Measurements from ENCODE around the gene TMPRSS9. TPM values are rescaled to one million over a fixed set of nuclear protein-coding genes. Genes with fewer than 3 reads are reported as not detected.
A peak's percentile ranks its signal among the peaks of the same experiment; 100 is the strongest.

The TMPRSS9 gene
- total and polyA plus RNA-seq, 8 donors = 0.09 to 0.84 (median 0.58) TPM

DNA sequence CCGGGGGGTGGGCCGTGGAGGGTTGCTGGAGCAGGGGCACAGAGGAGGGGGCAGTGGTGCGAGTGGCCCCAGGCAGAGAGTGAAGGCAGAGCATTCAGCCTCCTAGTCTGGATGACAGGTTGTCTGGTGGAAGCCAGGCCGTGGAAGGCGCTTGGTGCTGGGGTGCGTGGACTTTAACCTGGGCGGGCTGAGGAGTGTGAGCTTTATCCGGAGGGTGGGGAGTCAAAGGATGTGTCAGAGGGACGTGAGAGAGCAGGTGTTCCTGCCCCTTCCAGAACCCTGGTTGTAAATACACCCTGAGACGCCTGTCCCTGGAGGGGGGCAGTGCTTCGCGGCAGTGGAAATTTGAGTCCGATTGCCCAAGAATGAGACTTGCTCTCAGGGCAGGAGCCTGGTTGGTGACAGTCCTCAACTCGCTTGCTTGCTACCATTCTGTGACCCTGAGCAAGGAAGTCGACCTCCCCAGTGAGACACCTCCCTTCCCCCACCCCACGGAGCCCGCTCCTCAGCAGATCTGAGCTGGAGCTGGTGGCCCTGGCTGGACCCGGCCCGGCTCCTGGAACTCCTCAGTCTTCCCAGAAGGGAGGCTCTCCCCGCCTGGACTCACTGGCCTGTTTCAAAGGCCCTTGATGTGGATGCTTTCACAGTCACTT lies 29.3 kb upstream of the TMPRSS9 start:
- H3K9me3 ChIP-seq = no peaks in the 10 kb centered on the region
- H3K4me3 ChIP-seq = no peak overlapping the region
- ATAC-seq = peak; percentile 42 to 69 (median 58)
- FAIRE-seq = no peak
- TF ChIP-seq CTCF (IDR thresholded peaks at IDR 0.05) = no peak
- H3K4me1 ChIP-seq = peaks cover 35 to 56% (median 42%) of the 10 kb centered on the region in 3 donors
- H3K36me3 ChIP-seq = no peaks in the 10 kb centered on the region
- H3K27me3 ChIP-seq = no peaks in the 10 kb centered on the region
- H3K27ac ChIP-seq = peak overlapping the region; percentile 16 to 72 (median 62)
- 23 to 25% methylated on average over 19 to 20 of the region's 20 CpGs for WGBS, 2 donors
- intact Hi-C loops (cut with DNase I) = no loop called here
- DNase-seq = peak in 5 of 6 donors; percentile 65 to 79 (median 72)

- WGBS, 2 donors = 65 to 77% methylated on average over 12 of the region's 12 CpGs
- peak overlapping the region; percentile 34 to 72 (median 62) for H3K27ac ChIP-seq
- TF ChIP-seq CTCF (IDR thresholded peaks at IDR 0.05) = no peak
- FAIRE-seq = no peak
- peak in 2 of 6 donors; percentile 25 to 68 for DNase-seq
- H3K36me3 ChIP-seq = no peaks in the 10 kb centered on the region
- ATAC-seq = no peak
- peaks cover 33 to 55% (median 42%) of the 10 kb centered on the region in 3 donors for H3K4me1 ChIP-seq
- H3K9me3 ChIP-seq = no peaks in the 10 kb centered on the region
- H3K4me3 ChIP-seq = no peak overlapping the region
- intact Hi-C loops (cut with DNase I) = no loop called here
- no peaks in the 10 kb centered on the region for H3K27me3 ChIP-seq
These were observed 28.3 kb upstream of the TMPRSS9 start for GRCh38 chr19:2331601-2332246.

DNA sequence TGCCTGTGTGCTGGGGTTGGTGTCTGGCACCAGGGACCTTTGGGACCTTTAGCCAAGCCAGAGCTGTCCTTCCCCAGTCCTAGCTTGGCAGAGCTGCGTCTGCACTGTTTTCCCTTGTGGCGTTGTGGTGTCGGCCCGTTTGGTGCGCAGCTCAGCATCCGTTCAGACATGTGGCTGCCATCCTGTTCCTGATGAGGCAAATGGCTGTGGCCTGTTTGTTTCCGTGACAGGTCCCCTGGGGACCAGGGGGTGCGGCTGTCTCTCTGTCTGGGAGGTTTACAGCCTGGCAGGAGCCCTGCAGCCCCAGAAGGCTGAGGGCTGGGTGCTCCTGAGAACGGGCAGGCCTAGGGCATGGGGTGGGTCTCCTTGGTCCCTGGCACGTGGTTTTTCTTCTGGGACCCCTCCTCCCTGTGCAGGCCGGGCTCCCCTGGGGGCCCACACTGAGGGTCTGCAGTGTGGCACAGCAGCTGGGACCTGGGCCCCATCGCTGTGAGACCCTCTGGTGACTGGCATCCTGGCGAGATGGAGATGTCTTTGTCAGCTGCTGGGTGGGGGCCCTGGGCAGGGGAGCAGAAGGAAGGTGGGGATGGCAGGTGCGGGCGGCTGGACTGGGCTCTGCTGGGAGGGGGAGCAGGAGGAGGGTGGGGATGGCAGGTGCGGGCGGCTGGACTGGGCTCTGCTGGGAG lies 27.6 kb upstream of the TMPRSS9 start:
- H3K27me3 ChIP-seq = no peaks in the 10 kb centered on the region
- no peaks in the 10 kb centered on the region for H3K9me3 ChIP-seq
- no peaks in the 10 kb centered on the region for H3K36me3 ChIP-seq
- intact Hi-C loops (cut with DNase I) = no loop called here
- H3K4me3 ChIP-seq = no peak overlapping the region
- peak in 2 of 6 donors; percentile 46 to 71 for DNase-seq
- WGBS, 2 donors = 39 to 40% methylated on average over 15 to 17 of the region's 17 CpGs
- no peak for FAIRE-seq
- no peak for ATAC-seq
- H3K4me1 ChIP-seq = peaks cover 26 to 47% (median 34%) of the 10 kb centered on the region in 3 donors
- TF ChIP-seq CTCF (IDR thresholded peaks at IDR 0.05) = no peak
- H3K27ac ChIP-seq = peak overlapping the region in 3 of 4 donors; percentile 34 to 72 (median 70)

DNA sequence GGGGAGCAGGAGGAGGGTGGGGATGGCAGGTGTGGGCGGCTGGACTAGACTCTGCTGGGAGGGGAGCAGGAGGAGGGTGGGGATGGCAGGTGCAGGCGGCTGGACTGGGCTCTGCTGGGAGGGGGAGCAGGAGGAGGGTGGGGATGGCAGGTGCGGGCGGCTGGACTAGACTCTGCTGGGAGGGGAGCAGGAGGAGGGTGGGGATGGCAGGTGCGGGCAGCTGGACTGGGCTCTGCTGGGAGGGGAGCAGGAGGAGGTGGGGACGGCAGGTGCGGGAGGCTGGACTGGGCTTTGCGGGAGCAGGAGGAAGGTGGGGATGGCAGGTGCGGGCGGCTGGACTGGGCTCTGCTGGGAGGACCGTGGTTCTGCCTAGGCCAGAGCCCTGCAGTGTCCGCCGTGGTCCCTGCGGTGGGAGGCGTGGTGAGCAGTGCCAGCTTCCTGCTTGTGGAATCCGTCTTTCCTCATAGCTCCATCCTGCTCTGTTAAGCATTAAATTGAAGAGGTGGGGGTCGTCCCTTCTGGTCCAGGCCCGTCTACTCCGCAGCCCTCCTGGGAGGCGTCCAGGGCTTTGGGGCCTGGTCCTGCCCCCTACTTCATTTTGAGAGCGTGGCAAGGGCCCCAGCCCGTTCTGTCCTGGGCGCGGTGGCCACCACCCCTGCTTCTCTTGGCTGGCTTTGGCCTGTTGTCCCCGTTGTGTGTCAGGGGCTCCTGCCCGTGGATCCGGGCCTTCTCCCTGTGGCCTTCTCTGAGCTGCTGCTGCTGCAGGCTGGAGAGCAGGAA lies 26.8 kb upstream of the TMPRSS9 start:
- Histone ChIP-seq H3K4me3 (peak overlapping the region in 1 of 4 donors; percentile 6), H3K27me3 (no peaks in the 10 kb centered on the region), H3K27ac (peak overlapping the region; percentile 45 to 79 (median 66)), H3K4me1 (peaks cover 25 to 45% (median 32%) of the 10 kb centered on the region in 3 donors), H3K36me3 (no peaks in the 10 kb centered on the region), H3K9me3 (no peaks in the 10 kb centered on the region)
- intact Hi-C loops (cut with DNase I) = no loop called here
- DNase-seq (peak in 4 of 6 donors; percentile 77 to 86 (median 82)), FAIRE-seq (no peak), ATAC-seq (peak in 3 of 4 donors; percentile 24 to 32 (median 30))
- 24 to 34% methylated on average over 24 to 27 of the region's 27 CpGs for WGBS, 2 donors
- TF ChIP-seq CTCF (IDR thresholded peaks at IDR 0.05) = no peak

Measured in pancreas (tissue), 10 donors.